Left ventricle myocardium inferior (tissue), 1 donor: ENCODE measurements around the gene NOS1AP. TPM values are rescaled to one million over a fixed set of nuclear protein-coding genes. Genes with fewer than 3 reads are reported as not detected.

Experiments used
- DNase-seq: peaks from one replicate; pipeline ENCODE4 v3.0.0-alpha.2; 2020
- H3K27ac ChIP-seq: fragments of 200-600 bp; replicated peaks from 2 replicates; pipeline ENCODE4 v1.8.0; 2021
- H3K27me3 ChIP-seq: fragments of 200-600 bp; 2 replicates; pipeline ENCODE4 v1.8.0; 2021; ENCODE audit warnings: low read depth
- H3K36me3 ChIP-seq: fragments of 200-600 bp; 2 replicates; pipeline ENCODE4 v1.8.0; 2021
- H3K4me1 ChIP-seq: fragments of 200-600 bp; 2 replicates; pipeline ENCODE4 v1.8.0; 2021
- H3K4me3 ChIP-seq: fragments of 200-600 bp; 2 replicates; pipeline ENCODE4 v1.8.0; 2021; ENCODE audit warnings: mild to moderate bottlenecking, moderate library complexity
- H3K9me3 ChIP-seq: fragments of 200-600 bp; replicated peaks from 2 replicates; pipeline ENCODE4 v1.8.0; 2021
- CTCF ChIP-seq: fragments of 200-600 bp; IDR thresholded peaks from 2 replicates; pipeline ENCODE4 v1.8.0; 2021; ENCODE audit warnings: antibody characterized with exemption, mild to moderate bottlenecking, borderline replicate concordance
- intact Hi-C: fragments of 100-400 bp; cut with micrococcal nuclease; formaldehyde crosslinking; loops from one replicate; pipeline ENCODE4 v1.11.0; 2022
- total RNA-seq: library from RNA; stranded (reverse); fragmentation: NEBNext Ultra II Directional; extraction: Animal tissue kit (Norgen Biotek cat#: 25700); gene quantifications from one replicate; pipeline ENCODE4 v1.2.1, GENCODE V29; 2021
- donor health status: DM: no; HTN: yes; CAD: no; lungs with severe emphysema.

Gene NOS1AP
- total RNA-seq, 1 donor from 2014 or later, result 6.2 TPM

DNA sequence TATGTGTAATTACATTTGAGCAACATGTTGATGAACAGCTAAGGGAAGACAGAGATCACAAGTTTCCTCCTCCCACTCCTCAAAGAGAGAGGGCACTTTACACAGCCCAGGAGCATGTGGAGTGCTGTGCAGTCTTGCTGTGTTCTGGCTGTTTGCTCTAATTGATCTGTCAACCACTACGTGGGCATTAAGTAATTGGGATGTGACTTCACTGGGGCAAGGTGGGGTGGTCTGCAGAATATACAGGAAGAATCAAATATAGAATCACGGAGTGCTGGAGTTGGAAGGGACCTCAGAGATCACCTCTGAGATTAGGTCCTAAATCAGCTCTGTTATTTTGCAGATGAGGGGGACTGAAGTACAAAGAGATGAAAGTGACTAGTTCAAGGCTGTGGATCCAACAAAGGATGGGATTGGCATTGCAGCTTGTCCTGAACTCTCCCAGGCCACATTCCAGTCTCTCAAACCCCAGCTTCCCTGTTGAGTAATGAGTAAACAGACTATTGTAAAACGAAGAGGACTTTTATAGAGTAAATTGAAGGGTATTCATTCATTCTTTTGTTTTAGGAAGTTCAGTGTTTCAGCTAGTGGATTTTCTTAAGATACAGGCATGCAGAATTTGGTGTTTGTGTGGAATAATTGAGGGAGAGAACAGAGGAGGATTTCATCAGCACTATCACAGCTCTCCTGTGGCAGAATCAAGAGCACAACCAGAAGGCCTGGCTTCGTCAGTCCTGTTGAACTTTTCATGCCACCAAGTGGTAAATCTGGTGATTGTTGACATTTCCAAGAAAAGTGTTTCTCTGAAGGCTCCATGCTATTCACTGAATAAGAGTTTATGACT, 22.4 kb downstream of the NOS1AP start:
- no peak for TF ChIP-seq CTCF
- no peak for DNase-seq
- Histone ChIP-seq H3K9me3 (peaks cover 5% of the 10 kb centered on the region), H3K4me3 (no peak overlapping the region), H3K27me3 (no peaks in the 10 kb centered on the region), H3K4me1 (no peaks in the 10 kb centered on the region), H3K36me3 (no peaks in the 10 kb centered on the region), H3K27ac (no peak overlapping the region)
- intact Hi-C loops, result no loop called here

DNA sequence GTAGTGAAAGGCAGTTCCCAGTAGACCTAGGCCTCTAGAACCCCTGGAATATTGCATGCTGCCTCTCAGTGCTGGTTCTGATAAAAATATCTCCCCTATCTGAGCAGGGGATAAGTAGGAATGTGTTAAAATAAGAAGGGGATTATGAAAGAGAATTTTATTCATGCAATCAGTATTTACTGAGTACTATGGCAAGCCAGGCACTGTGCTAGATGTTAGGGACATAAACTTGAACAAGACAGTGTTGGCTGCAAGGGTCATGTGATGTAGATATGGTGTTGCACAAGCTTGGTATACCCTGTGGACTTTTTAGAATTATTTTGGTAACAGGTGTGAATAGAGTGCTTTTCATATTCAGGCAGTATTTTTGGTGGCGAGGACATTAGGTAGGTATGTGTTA, 23.6 kb downstream of the NOS1AP start:
- Histone ChIP-seq H3K27ac (no peak overlapping the region), H3K36me3 (no peaks in the 10 kb centered on the region), H3K4me1 (no peaks in the 10 kb centered on the region), H3K9me3 (peaks cover 5% of the 10 kb centered on the region), H3K27me3 (no peaks in the 10 kb centered on the region), H3K4me3 (no peak overlapping the region)
- intact Hi-C loops, result no loop called here
- TF ChIP-seq CTCF, result no peak
- no peak for DNase-seq

- no peaks in the 10 kb centered on the region for H3K27me3 ChIP-seq
- no peak overlapping the region for H3K27ac ChIP-seq
- DNase-seq, result no peak
- H3K4me3 ChIP-seq, result no peak overlapping the region
- TF ChIP-seq CTCF, result no peak
- intact Hi-C loops, result no loop called here
- H3K36me3 ChIP-seq, result no peaks in the 10 kb centered on the region
- H3K4me1 ChIP-seq, result no peaks in the 10 kb centered on the region
- peaks cover 5% of the 10 kb centered on the region for H3K9me3 ChIP-seq
These were observed 24.8 kb downstream of the NOS1AP start for GRCh38 chr1:162094271-162094670.

GRCh38 chr1:162094723-162095122, 25.2 kb downstream of the NOS1AP start:
- Histone ChIP-seq H3K36me3 (no peaks in the 10 kb centered on the region), H3K4me3 (no peak overlapping the region), H3K27me3 (no peaks in the 10 kb centered on the region), H3K9me3 (peaks cover 2% of the 10 kb centered on the region), H3K27ac (no peak overlapping the region), H3K4me1 (no peaks in the 10 kb centered on the region)
- no peak for TF ChIP-seq CTCF
- intact Hi-C loops, result no loop called here
- no peak for DNase-seq

DNA sequence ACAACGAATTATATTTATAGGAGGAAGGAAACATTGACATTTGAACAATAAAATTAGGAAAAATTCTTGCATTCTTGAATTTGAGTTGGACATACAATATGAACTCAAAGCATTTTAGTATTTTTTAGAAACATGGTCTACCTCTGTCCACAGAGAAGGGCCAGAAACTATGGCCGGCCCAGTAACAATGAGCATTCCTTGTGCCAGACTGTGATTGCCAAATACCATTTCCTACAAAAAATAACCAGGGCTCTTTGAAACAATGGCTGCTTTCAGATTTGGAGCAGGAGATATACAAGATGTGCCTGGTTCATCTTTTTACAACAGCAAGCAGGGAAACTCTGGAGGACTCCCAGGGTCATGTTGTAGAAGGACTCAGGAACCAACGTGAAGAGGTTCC, 38.4 kb downstream of the NOS1AP start:
- Histone ChIP-seq H3K27me3 (no peaks in the 10 kb centered on the region), H3K9me3 (no peaks in the 10 kb centered on the region), H3K4me1 (peaks cover 11% of the 10 kb centered on the region), H3K27ac (no peak overlapping the region), H3K4me3 (no peak overlapping the region), H3K36me3 (no peaks in the 10 kb centered on the region)
- DNase-seq, result no peak
- intact Hi-C loops, result no loop called here
- TF ChIP-seq CTCF, result no peak
